RWPE2 (cell line): ENCODE data around the gene ARRDC1.

Source experiments
- ATAC-seq: fragments of 200-7000 bp; cut with Tn5 transposase; 3 replicates; pipeline ENCODE4 v1.9.1; 2021; ENCODE audit warnings: low read depth
- DNase-seq: peaks from one replicate; pipeline ENCODE4 v3.0.0-alpha.2; 2020; ENCODE audit warnings: low spot score
- H3K27ac ChIP-seq: fragments of 450-650 bp; 2 replicates; pipeline ENCODE4 v1.5.1; 2017; ENCODE audit warnings: mild to moderate bottlenecking; ENCODE audit not compliant: poor library complexity, severe bottlenecking
- H3K27me3 ChIP-seq: fragments of 250-450 bp; sonication (Bioruptor Pico); 2 replicates; pipeline ENCODE4 v1.5.1; 2021; ENCODE audit warnings: mild to moderate bottlenecking, moderate library complexity; ENCODE audit not compliant: insufficient read depth, poor library complexity, severe bottlenecking
- H3K36me3 ChIP-seq: fragments of 250-450 bp; sonication (Bioruptor Pico); 2 replicates; pipeline ENCODE4 v1.5.1; 2020; ENCODE audit warnings: low read depth, mild to moderate bottlenecking, moderate library complexity
- H3K4me1 ChIP-seq: fragments of 250-450 bp; sonication (Bioruptor Pico); 2 replicates; pipeline ENCODE4 v1.5.1; 2021; ENCODE audit warnings: mild to moderate bottlenecking, moderate library complexity; ENCODE audit not compliant: insufficient read depth, poor library complexity, severe bottlenecking
- H3K4me3 ChIP-seq: fragments of 250-450 bp; sonication (Bioruptor Pico); 2 replicates; pipeline ENCODE4 v1.5.1; 2021; ENCODE audit warnings: mild to moderate bottlenecking, moderate library complexity; ENCODE audit not compliant: severe bottlenecking
- H3K9me3 ChIP-seq: fragments of 250-450 bp; sonication (Bioruptor Pico); 2 replicates; pipeline ENCODE4 v1.5.1; 2021; ENCODE audit warnings: mild to moderate bottlenecking, moderate library complexity; ENCODE audit not compliant: severe bottlenecking
- CTCF ChIP-seq: fragments of 450-650 bp; IDR thresholded peaks from one replicate; pipeline ENCODE4 v1.5.1; 2017; ENCODE audit warnings: mild to moderate bottlenecking, moderate library complexity; ENCODE audit not compliant: poor library complexity, severe bottlenecking

The ARRDC1 gene

GRCh38 chr9:137580209-137580953 is 25.1 kb upstream of the ARRDC1 start:
- Histone ChIP-seq H3K27ac (no peak overlapping the region), H3K4me1 (peaks cover 6% of the 10 kb centered on the region), H3K27me3 (no peaks in the 10 kb centered on the region), H3K36me3 (peaks cover 35% of the 10 kb centered on the region), H3K4me3 (no peak overlapping the region), H3K9me3 (no peaks in the 10 kb centered on the region)
- no peak for ATAC-seq
- no peak for TF ChIP-seq CTCF
- DNase-seq: no peak

- Histone ChIP-seq H3K27ac (no peak overlapping the region), H3K36me3 (peaks cover 35% of the 10 kb centered on the region), H3K27me3 (no peaks in the 10 kb centered on the region), H3K4me3 (no peak overlapping the region), H3K9me3 (no peaks in the 10 kb centered on the region), H3K4me1 (peaks cover 6% of the 10 kb centered on the region)
- TF ChIP-seq CTCF: no peak
- no peak for ATAC-seq
- DNase-seq: no peak
Measured at GRCh38 chr9:137580954-137581322, 24.5 kb upstream of the ARRDC1 start.

- TF ChIP-seq CTCF: no peak
- H3K27me3 ChIP-seq: no peaks in the 10 kb centered on the region
- H3K36me3 ChIP-seq: peaks cover 30% of the 10 kb centered on the region
- no peaks in the 10 kb centered on the region for H3K9me3 ChIP-seq
- H3K4me3 ChIP-seq: no peak overlapping the region
- ATAC-seq (no peak), DNase-seq (no peak)
- H3K27ac ChIP-seq: no peak overlapping the region
- H3K4me1 ChIP-seq: no peaks in the 10 kb centered on the region
Measured at GRCh38 chr9:137581361-137582285, 23.9 kb upstream of the ARRDC1 start.

- no peaks in the 10 kb centered on the region for H3K4me1 ChIP-seq
- ATAC-seq (no peak), DNase-seq (no peak)
Measured at GRCh38 chr9:137582286-137582860, 23.1 kb upstream of the ARRDC1 start.

More at GRCh38 chr9:137582286-137582860, 23.1 kb upstream of the ARRDC1 start:
- peak; percentile 14 for TF ChIP-seq CTCF
- Histone ChIP-seq H3K36me3 (peaks cover 38% of the 10 kb centered on the region), H3K4me3 (no peak overlapping the region), H3K27me3 (no peaks in the 10 kb centered on the region), H3K27ac (no peak overlapping the region), H3K9me3 (no peaks in the 10 kb centered on the region)
